ENCODE results near the gene TXNDC11.

GRCh38 chr16:11719762-11720161 is 22.9 kb downstream of the TXNDC11 start:
- TF ChIP-seq POLR2A (IDR thresholded peaks at IDR 0.05) (no peak), POLR2AphosphoS5 (IDR thresholded peaks at IDR 0.05) (no peak)
- TF ChIP-seq, protein P1, sequence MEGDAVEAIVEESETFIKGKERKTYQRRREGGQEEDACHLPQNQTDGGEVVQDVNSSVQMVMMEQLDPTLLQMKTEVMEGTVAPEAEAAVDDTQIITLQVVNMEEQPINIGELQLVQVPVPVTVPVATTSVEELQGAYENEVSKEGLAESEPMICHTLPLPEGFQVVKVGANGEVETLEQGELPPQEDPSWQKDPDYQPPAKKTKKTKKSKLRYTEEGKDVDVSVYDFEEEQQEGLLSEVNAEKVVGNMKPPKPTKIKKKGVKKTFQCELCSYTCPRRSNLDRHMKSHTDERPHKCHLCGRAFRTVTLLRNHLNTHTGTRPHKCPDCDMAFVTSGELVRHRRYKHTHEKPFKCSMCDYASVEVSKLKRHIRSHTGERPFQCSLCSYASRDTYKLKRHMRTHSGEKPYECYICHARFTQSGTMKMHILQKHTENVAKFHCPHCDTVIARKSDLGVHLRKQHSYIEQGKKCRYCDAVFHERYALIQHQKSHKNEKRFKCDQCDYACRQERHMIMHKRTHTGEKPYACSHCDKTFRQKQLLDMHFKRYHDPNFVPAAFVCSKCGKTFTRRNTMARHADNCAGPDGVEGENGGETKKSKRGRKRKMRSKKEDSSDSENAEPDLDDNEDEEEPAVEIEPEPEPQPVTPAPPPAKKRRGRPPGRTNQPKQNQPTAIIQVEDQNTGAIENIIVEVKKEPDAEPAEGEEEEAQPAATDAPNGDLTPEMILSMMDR (IDR thresholded peaks at IDR 0.05) = no peak

All from breast epithelium (tissue), 3 donors.